GM12878 (cell line): ENCODE results near the gene NONO.
"Not testable (repeated sequence)": the region's sequence is repeated elsewhere in the genome, so short reads cannot be mapped to it uniquely, and the experiment has no call there.

Experiments
- BHLHE40 ChIP-seq, 2 experiments: fragments of 450-650 bp in 1 of 2; IDR thresholded peaks; 2 replicates each; pipeline ENCODE4 v1.6.1; 2011 to 2017; ENCODE audit warnings: low read depth in 2 of 2, borderline replicate concordance in 1 of 2, improper control_type of control experiment in 1 of 2, low read length in 1 of 2, mild to moderate bottlenecking in 1 of 2
- CTCF ChIP-seq, 3 experiments: IDR thresholded peaks in 2 of 3; conservative IDR thresholded peaks in 1 of 3; 2 replicates each; pipeline ENCODE4 v1.5.1; 2011; ENCODE audit warnings: low read depth in 3 of 3, low read length in 3 of 3, mild to moderate bottlenecking in 3 of 3, control low read depth in 2 of 3, moderate library complexity in 2 of 3, inconsistent platforms in 1 of 3, mixed read lengths in 1 of 3; ENCODE audit not compliant: control insufficient read depth in 2 of 3, insufficient read depth in 1 of 3; ENCODE audit errors: extremely low read depth in 1 of 3
- FOXM1 ChIP-seq: IDR thresholded peaks from 2 replicates; pipeline ENCODE4 v1.6.1; 2012; ENCODE audit warnings: low read depth, mild to moderate bottlenecking, inconsistent platforms, low read length, moderate library complexity
- GABPA ChIP-seq: IDR thresholded peaks from 2 replicates; pipeline ENCODE4 v1.6.1; 2014; ENCODE audit warnings: antibody characterized with exemption, low read depth, mild to moderate bottlenecking, inconsistent platforms
- HCFC1 ChIP-seq: fragments of 150-350 bp; IDR thresholded peaks from 2 replicates; pipeline ENCODE4 v1.6.1; 2014; ENCODE audit warnings: low read length
- NR2C1 ChIP-seq: fragments of 450-650 bp; IDR thresholded peaks from 2 replicates; pipeline ENCODE4 v1.6.1; 2017; ENCODE audit warnings: antibody characterized with exemption, mild to moderate bottlenecking, moderate library complexity
- PML ChIP-seq: IDR thresholded peaks from 2 replicates; pipeline ENCODE4 v1.6.1; 2012; ENCODE audit warnings: low read length, inconsistent platforms
- POLR2A ChIP-seq: IDR thresholded peaks from 2 replicates; pipeline ENCODE4 v1.6.1; 2011; ENCODE audit warnings: low read depth, mild to moderate bottlenecking, low read length
- RELA ChIP-seq: fragments of 450-650 bp; IDR thresholded peaks from 2 replicates; pipeline ENCODE4 v1.8.0; 2014; ENCODE audit warnings: borderline replicate concordance; ENCODE audit not compliant: partially characterized antibody
- TAF1 ChIP-seq: IDR thresholded peaks from 2 replicates; pipeline ENCODE4 v1.6.1; 2011; ENCODE audit warnings: mild to moderate bottlenecking, low read depth, low read length, borderline replicate concordance
- TCF3 ChIP-seq: IDR thresholded peaks from 2 replicates; pipeline ENCODE4 v1.6.1; 2012; ENCODE audit warnings: low read depth, mild to moderate bottlenecking, low read length, borderline replicate concordance; ENCODE audit not compliant: insufficient read depth
- USF2 ChIP-seq: IDR thresholded peaks from 2 replicates; pipeline ENCODE4 v1.6.1; 2011; ENCODE audit warnings: low read depth, low read length, improper control_type of control experiment, borderline replicate concordance

GRCh38 chrX:71316959-71317358 is 33.5 kb downstream of the NONO start:
- TF ChIP-seq TCF3; TAF1; CTCF (IDR thresholded peaks at IDR 0.05 in 2 of 3, conservative IDR thresholded peaks at IDR 0.05 in 1 of 3; ENCODE audit: control insufficient read depth in 2 of 3, extremely low read depth in 1 of 3, insufficient read depth in 1 of 3, low read depth in 3 of 3, low read length in 3 of 3); USF2; FOXM1; NR2C1; BHLHE40 (IDR thresholded peaks at IDR 0.05; ENCODE audit: borderline replicate concordance in 1 of 2, low read depth in 2 of 2, low read length in 1 of 2); POLR2A; HCFC1; PML; GABPA; RELA: not testable (repeated sequence)
